HepG2 (cell line): Measurements from ENCODE around the gene TMTC4. TPM values are rescaled to one million over a fixed set of nuclear protein-coding genes. Genes with fewer than 3 reads are reported as not detected.
A peak's percentile ranks its signal among the peaks of the same experiment; 100 is the strongest.

Source experiments
- ATAC-seq: fragments of 200-7000 bp; cut with Tn5 transposase; 3 replicates; pipeline ENCODE4 v1.9.1; 2020; ENCODE audit warnings: mild to moderate bottlenecking, moderate library complexity
- BruUV-seq: library from RNA; stranded (reverse); fragments of 400-500 nt; replicated peaks from 2 replicates; lab custom pipeline; 2021; lab: Mats Ljungman, UMichigan
- CTCF ChIA-PET: fragments of 300-600 bp; formaldehyde crosslinking; extraction: SDS; loops from one replicate; lab custom pipeline; 2021; ENCODE audit warnings: low total read pairs, inconsistent platforms, low intra/inter-chr PET ratio; lab: Yijun Ruan, JAX
- POLR2A ChIA-PET: fragments of 350-600 bp; sonication (Branson Sonifier 250); formaldehyde crosslinking; loops from one replicate; lab custom pipeline; 2020; ENCODE audit warnings: antibody characterized with exemption, inconsistent platforms; lab: Yijun Ruan, JAX
- DNase-seq: peaks from one replicate; pipeline ENCODE4 v3.0.0-alpha.2; 2015; ENCODE audit warnings: low spot score
- FAIRE-seq: peaks from 3 replicates; lab custom pipeline; 2011; peaks lifted over from hg19 to GRCh38; lab: Jason Lieb, UNC
- H2AFZ ChIP-seq: one replicate; pipeline ENCODE4 v1.6.1; 2011; ENCODE audit warnings: low read length, inconsistent platforms
- H3K27ac ChIP-seq: fragments of 300-600 bp; 3 replicates; pipeline ENCODE4 v1.8.0; 2011; ENCODE audit warnings: mixed run types, mild to moderate bottlenecking, mixed read lengths, low read length, inconsistent platforms; ENCODE audit not compliant: insufficient read depth; ENCODE audit errors: extremely low read length
- H3K27me3 ChIP-seq, 2 experiments: fragments of 200-600 bp in 1 of 2; 2 replicates in 1 of 2; 3 replicates in 1 of 2; pipeline versions ENCODE4 v1.6.0 to v1.8.0; 2011; ENCODE audit warnings: low read length in 2 of 2, mild to moderate bottlenecking in 2 of 2, moderate library complexity in 2 of 2, inconsistent platforms in 1 of 2; ENCODE audit not compliant: insufficient read depth in 2 of 2, control insufficient read depth in 1 of 2
- H3K36me3 ChIP-seq, 2 experiments: fragments of 200-600 bp in 1 of 2; replicated peaks in 1 of 2; 2 replicates in 1 of 2; 3 replicates in 1 of 2; pipeline versions ENCODE4 v1.5.1 to v1.8.0; 2011; ENCODE audit warnings: low read length in 2 of 2, inconsistent platforms in 1 of 2; ENCODE audit not compliant: insufficient read depth in 2 of 2, control insufficient read depth in 1 of 2
- H3K4me1 ChIP-seq: 2 replicates; pipeline ENCODE4 v1.5.1; 2012; ENCODE audit warnings: low read length, inconsistent platforms; ENCODE audit not compliant: insufficient read depth
- H3K4me2 ChIP-seq: 2 replicates; pipeline ENCODE4 v1.6.0; 2011; ENCODE audit warnings: low read depth, low read length, inconsistent platforms
- H3K4me3 ChIP-seq, 3 experiments: fragments of 200-600 bp in 1 of 3; sonication (generic), shearing (Covaris generic) in 1 of 3; replicated peaks in 1 of 3; 2 replicates each; pipeline ENCODE4 v1.5.1; 2011 to 2016; ENCODE audit warnings: low read length in 3 of 3, inconsistent platforms in 2 of 3, low read depth in 2 of 3, mild to moderate bottlenecking in 2 of 3, control low read depth in 1 of 3, mixed read lengths in 1 of 3; ENCODE audit not compliant: insufficient read depth in 1 of 3
- H3K79me2 ChIP-seq: one replicate; pipeline ENCODE4 v1.6.1; 2011; ENCODE audit warnings: low read length, inconsistent platforms; ENCODE audit not compliant: insufficient read depth
- H3K9ac ChIP-seq: 2 replicates; pipeline ENCODE4 v1.6.0; 2011; ENCODE audit warnings: mild to moderate bottlenecking, low read depth, low read length, inconsistent platforms; ENCODE audit not compliant: insufficient read depth
- H3K9me3 ChIP-seq: 2 replicates; pipeline ENCODE4 v1.5.1; 2012; ENCODE audit warnings: mild to moderate bottlenecking, low read length
- H4K20me1 ChIP-seq: 2 replicates; pipeline ENCODE4 v1.6.0; 2011; ENCODE audit warnings: inconsistent platforms, mild to moderate bottlenecking, low read length, moderate library complexity; ENCODE audit not compliant: insufficient read depth
- CEBPB ChIP-seq: IDR thresholded peaks from 2 replicates; pipeline ENCODE4 v1.6.1; 2011; ENCODE audit warnings: low read depth, low read length, improper control_type of control experiment, borderline replicate concordance
- CREM ChIP-seq, 2 experiments: sonication (generic) in 1 of 2; formaldehyde crosslinking in 1 of 2; IDR thresholded peaks; 2 replicates each; pipeline versions ENCODE4 v1.4.0 to v1.6.1; 2016 to 2020; ENCODE audit warnings: antibody characterized with exemption in 1 of 2, mild to moderate bottlenecking in 1 of 2, missing genetic modification reagents in 1 of 2
- E2F2 ChIP-seq: sonication (generic); formaldehyde crosslinking; IDR thresholded peaks from 2 replicates; pipeline ENCODE4 v1.4.0; 2020; ENCODE audit warnings: missing genetic modification reagents, borderline replicate concordance
- ELF4 ChIP-seq: sonication (generic); formaldehyde crosslinking; IDR thresholded peaks from 2 replicates; pipeline ENCODE4 v1.5.0; 2020; ENCODE audit warnings: missing genetic modification reagents, mild to moderate bottlenecking, moderate library complexity, borderline replicate concordance
- FOXO1 ChIP-seq: sonication (generic); formaldehyde crosslinking; IDR thresholded peaks from 2 replicates; pipeline ENCODE4 v1.4.0; 2020; ENCODE audit warnings: missing genetic modification reagents
- NFE2 ChIP-seq: sonication (generic); formaldehyde crosslinking; IDR thresholded peaks from 2 replicates; pipeline ENCODE4 v1.4.0; 2020; ENCODE audit warnings: missing genetic modification reagents
- PREB ChIP-seq: sonication (generic); formaldehyde crosslinking; IDR thresholded peaks from 2 replicates; pipeline ENCODE4 v1.4.0; 2020; ENCODE audit warnings: missing genetic modification reagents
- SP140L ChIP-seq: sonication (generic); formaldehyde crosslinking; IDR thresholded peaks from 2 replicates; pipeline ENCODE4 v1.4.0; 2020; ENCODE audit warnings: missing genetic modification reagents, borderline replicate concordance
- TRAFD1 ChIP-seq: sonication (generic); formaldehyde crosslinking; IDR thresholded peaks from 2 replicates; pipeline ENCODE4 v1.5.1; 2020; ENCODE audit warnings: missing genetic modification reagents, mild to moderate bottlenecking, borderline replicate concordance
- YEATS4 ChIP-seq: sonication (generic); formaldehyde crosslinking; IDR thresholded peaks from 2 replicates; pipeline ENCODE4 v1.4.0; 2020; ENCODE audit warnings: missing genetic modification reagents, borderline replicate concordance
- ZNF256 ChIP-seq: sonication (generic); formaldehyde crosslinking; conservative IDR thresholded peaks from 2 replicates; pipeline ENCODE4 v1.4.0; 2020; ENCODE audit warnings: missing genetic modification reagents
- ZNF773 ChIP-seq: sonication (generic); formaldehyde crosslinking; IDR thresholded peaks from 2 replicates; pipeline ENCODE4 v1.4.0; 2020; ENCODE audit warnings: missing genetic modification reagents, borderline replicate concordance
- ZNF777 ChIP-seq: sonication (generic); formaldehyde crosslinking; IDR thresholded peaks from 2 replicates; pipeline ENCODE4 v1.4.0; 2020; ENCODE audit warnings: missing genetic modification reagents
- WGBS: methylation state at CpG from one replicate; pipeline ENCODE4 v1.1.6; 2017; ENCODE audit warnings: low lambda C conversion rate; 5-methylcytosine and 5-hydroxymethylcytosine counted together
- in situ Hi-C: cut with HindIII; loops from 2 replicates; pipeline ENCODE4 v1.10.0; 2017; ENCODE audit warnings: low pct_unique_long_range_greater_than_20kb; ENCODE audit not compliant: extremely low pct_ligation_motif_present
- intact Hi-C: fragments of 100-400 bp; cut with micrococcal nuclease; formaldehyde crosslinking; loops from one replicate; pipeline ENCODE4 v1.10.0; 2022; ENCODE audit not compliant: unreplicated experiment
- polyA plus RNA-seq, 8 experiments: library from polyadenylated mRNA; depleted of rRNA in 3 of 8; stranded (reverse) in 7 of 8; unstranded in 1 of 8; fragments of >200 nt; fragmentation: Illumina TruSeq in 4 of 8; extraction: Trizol in 4 of 8; gene quantifications; 2 replicates each; pipeline versions ENCODE4 v1.2.1 to v1.2.3, GENCODE V29; 2011 to 2016; ENCODE audit warnings: low read depth in 4 of 8, missing spikeins in 1 of 8, mixed read lengths in 1 of 8; ENCODE audit not compliant: insufficient read depth in 1 of 8
- total RNA-seq, 5 experiments: library from RNA; depleted of rRNA; stranded (reverse); fragments of >200 nt; fragmentation: Illumina TruSeq; extraction: Trizol; gene quantifications; 2 replicates each; pipeline ENCODE4 v1.2.3, GENCODE V29; 2016; ENCODE audit warnings: low read depth in 1 of 5
- TF ChIP-seq, protein P1 (sequence below): sonication (generic); formaldehyde crosslinking; IDR thresholded peaks from 2 replicates; pipeline ENCODE4 v1.8.0; 2022; ENCODE audit warnings: mild to moderate bottlenecking, missing genetic modification reagents; ENCODE audit not compliant: insufficient replicate concordance
- TF ChIP-seq, protein P2 (sequence below): fragments of 450-650 bp; IDR thresholded peaks from 2 replicates; pipeline ENCODE4 v1.6.1; 2017; ENCODE audit warnings: mild to moderate bottlenecking

The TMTC4 gene
- total and polyA plus RNA-seq, 2 of the 13 experiments (the other 11 are each of a cell fraction or from before 2014, with no cell fraction given) = 16.0 to 22.6 TPM

DNA sequence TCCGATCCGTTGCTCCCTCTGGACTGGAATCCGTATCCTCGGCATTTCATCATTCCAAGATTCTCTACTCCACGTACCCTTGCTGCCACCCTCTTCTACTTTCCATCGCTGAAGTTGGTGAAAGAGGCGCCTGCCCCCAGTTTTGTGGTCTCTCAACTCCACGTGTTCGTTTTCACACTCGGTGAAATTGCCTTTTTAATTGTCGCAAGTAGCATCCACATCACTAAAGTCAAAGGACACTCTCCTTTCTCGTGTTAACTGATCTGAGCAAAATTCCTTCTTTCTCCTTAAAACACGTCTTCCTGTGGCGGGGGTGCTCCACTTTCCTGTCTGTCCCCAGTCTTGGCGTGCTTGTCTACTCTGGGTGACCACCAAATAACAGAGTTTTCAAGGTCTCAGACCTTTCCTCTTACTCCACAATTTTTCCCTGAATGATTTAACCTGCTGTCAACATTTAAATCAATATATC lies 1.1 kb upstream of the TMTC4 start:
- Histone ChIP-seq H3K4me3 (peak overlapping the region; percentile 62 to 80 (median 78); a peak in 5 of 6 replicates), H3K27ac (no peak overlapping the region), H3K9me3 (no peaks in the 10 kb centered on the region), H3K9ac (0 out of 2 replicates have a peak overlapping the region, but pooled peaks have one; percentile 76), H3K4me1 (peaks cover 34% of the 10 kb centered on the region), H3K27me3 (0 out of 5 replicates have a peak, but pooled peaks cover 0 to 4% of the 10 kb centered on the region in 2 experiments), H3K4me2 (peak overlapping the region; percentile 92)
- no peak for ATAC-seq
- CTCF ChIA-PET = no interaction called here
- WGBS = 69% methylated on average over 15 of the region's 15 CpGs
- no peak for DNase-seq
- BruUV-seq = no TSS peak
- in situ Hi-C loops = loop anchor here (25.0 kb wide), 1 partner anchor 437 kb away; no protein-coding TSS in a partner anchor
- no peak for FAIRE-seq
- TF ChIP-seq, protein P1, sequence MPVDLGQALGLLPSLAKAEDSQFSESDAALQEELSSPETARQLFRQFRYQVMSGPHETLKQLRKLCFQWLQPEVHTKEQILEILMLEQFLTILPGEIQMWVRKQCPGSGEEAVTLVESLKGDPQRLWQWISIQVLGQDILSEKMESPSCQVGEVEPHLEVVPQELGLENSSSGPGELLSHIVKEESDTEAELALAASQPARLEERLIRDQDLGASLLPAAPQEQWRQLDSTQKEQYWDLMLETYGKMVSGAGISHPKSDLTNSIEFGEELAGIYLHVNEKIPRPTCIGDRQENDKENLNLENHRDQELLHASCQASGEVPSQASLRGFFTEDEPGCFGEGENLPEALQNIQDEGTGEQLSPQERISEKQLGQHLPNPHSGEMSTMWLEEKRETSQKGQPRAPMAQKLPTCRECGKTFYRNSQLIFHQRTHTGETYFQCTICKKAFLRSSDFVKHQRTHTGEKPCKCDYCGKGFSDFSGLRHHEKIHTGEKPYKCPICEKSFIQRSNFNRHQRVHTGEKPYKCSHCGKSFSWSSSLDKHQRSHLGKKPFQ (CRISPR knock-in tag) = no peak
- TF ChIP-seq, protein P2, sequence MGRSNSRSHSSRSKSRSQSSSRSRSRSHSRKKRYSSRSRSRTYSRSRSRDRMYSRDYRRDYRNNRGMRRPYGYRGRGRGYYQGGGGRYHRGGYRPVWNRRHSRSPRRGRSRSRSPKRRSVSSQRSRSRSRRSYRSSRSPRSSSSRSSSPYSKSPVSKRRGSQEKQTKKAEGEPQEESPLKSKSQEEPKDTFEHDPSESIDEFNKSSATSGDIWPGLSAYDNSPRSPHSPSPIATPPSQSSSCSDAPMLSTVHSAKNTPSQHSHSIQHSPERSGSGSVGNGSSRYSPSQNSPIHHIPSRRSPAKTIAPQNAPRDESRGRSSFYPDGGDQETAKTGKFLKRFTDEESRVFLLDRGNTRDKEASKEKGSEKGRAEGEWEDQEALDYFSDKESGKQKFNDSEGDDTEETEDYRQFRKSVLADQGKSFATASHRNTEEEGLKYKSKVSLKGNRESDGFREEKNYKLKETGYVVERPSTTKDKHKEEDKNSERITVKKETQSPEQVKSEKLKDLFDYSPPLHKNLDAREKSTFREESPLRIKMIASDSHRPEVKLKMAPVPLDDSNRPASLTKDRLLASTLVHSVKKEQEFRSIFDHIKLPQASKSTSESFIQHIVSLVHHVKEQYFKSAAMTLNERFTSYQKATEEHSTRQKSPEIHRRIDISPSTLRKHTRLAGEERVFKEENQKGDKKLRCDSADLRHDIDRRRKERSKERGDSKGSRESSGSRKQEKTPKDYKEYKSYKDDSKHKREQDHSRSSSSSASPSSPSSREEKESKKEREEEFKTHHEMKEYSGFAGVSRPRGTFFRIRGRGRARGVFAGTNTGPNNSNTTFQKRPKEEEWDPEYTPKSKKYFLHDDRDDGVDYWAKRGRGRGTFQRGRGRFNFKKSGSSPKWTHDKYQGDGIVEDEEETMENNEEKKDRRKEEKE = no peak
- TF ChIP-seq YEATS4 = no peak
- TF ChIP-seq ELF4 (CRISPR knock-in tag) = no peak
- TF ChIP-seq ZNF777 (CRISPR knock-in tag) = 0 out of 2 replicates have a peak, but pooled peaks have one; percentile 6
- TF ChIP-seq SP140L (CRISPR knock-in tag) = no peak
- no peak for TF ChIP-seq CEBPB
- TF ChIP-seq FOXO1 (CRISPR knock-in tag) = no peak
- no peak for TF ChIP-seq ZNF256
- TF ChIP-seq ZNF773 = no peak
- TF ChIP-seq PREB = no peak
- no peak for TF ChIP-seq CREM (IDR thresholded peaks at IDR 0.05)
- no peak for TF ChIP-seq CREM (CRISPR knock-in tag; IDR thresholded peaks at IDR 0.05)
- 0 out of 2 replicates have a peak, but pooled peaks have one; percentile 1 for TF ChIP-seq E2F2 (CRISPR knock-in tag)
- TF ChIP-seq NFE2 (CRISPR knock-in tag) = no peak
- no peak for TF ChIP-seq TRAFD1 (CRISPR knock-in tag)
- TF ChIP-seq, all 625 proteins: peak for 2
- Histone ChIP-seq H4K20me1 (peaks cover 10% of the 10 kb centered on the region), H3K79me2 (peaks cover 12% of the 10 kb centered on the region), H2AFZ (no peak overlapping the region), H3K36me3 (no peaks in the 10 kb centered on the region)
- intact Hi-C loops = no loop called here
- POLR2A ChIA-PET = no interaction called here
